ENCODE results near the gene ATP4B.

Gene ATP4B

GRCh38 chr13:113607889-113608635 is 49.9 kb downstream of the ATP4B start:
- DNase-seq (ENCODE audit: low read depth): no peak

DNA sequence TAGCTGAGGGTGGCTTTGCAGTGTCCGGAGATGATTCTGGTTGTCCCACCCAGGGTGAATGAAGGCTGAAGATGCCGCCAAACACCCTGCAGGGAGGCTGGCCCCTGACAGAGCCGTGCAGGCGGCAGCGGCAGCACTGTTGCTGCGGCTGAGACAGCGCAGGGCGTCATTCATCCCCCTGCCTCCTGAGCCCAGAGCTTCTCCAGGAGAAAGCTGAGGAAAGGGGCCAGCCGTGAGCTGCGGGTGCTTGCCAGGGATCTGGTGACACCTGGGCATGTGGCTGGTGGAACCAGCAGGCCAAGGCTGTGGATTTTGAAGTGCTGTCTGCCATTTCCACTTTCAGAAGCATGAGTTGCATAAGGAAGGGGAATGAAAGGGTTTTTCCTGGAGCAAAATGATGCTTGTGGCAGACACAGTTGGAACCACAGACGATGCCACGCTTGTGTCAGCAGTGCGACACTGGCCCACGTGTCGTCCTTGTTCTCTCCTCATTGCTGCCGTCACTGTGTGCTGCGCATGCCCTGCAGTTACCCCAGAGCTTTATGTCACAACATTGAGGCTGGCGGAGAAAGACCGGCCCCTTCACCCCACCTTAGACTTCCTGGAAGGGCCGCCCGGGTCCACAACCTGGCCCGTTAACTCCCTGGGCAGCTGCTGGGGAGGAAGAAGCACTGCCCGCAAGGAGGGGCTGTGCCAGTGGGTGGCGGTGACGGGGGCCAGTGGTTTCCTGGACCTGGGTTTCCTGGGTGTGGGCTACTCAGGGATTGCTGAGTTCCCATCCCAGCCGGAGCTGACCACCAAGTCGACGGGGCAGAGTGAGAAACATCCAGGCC is 50.7 kb downstream of the ATP4B start:
- no peak for DNase-seq (ENCODE audit: low read depth)

GRCh38 chr13:113605866-113606438 is 52.0 kb downstream of the ATP4B start:
- DNase-seq (ENCODE audit: low read depth): no peak

DNA sequence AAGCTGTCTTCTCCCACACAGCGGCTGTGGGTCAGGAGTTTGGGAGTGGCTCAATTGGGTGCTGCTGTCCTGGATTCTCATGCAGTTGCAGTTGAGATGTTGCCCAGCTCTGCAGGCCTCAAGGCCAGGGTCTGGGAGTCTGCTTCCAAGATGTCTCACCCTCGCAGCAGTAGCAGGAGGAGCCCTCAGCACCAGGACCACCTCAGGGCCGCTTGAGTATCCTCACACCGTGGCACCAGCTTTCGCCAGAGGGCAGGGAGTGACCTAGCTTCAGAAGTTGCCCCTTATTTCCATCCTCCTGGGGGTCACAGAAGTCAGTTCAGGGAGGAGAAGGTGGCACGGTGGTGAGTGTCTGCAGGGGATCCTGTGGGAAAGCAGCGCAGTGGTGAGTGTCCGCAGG is 52.5 kb downstream of the ATP4B start:
- DNase-seq (ENCODE audit: low read depth): no peak

DNA sequence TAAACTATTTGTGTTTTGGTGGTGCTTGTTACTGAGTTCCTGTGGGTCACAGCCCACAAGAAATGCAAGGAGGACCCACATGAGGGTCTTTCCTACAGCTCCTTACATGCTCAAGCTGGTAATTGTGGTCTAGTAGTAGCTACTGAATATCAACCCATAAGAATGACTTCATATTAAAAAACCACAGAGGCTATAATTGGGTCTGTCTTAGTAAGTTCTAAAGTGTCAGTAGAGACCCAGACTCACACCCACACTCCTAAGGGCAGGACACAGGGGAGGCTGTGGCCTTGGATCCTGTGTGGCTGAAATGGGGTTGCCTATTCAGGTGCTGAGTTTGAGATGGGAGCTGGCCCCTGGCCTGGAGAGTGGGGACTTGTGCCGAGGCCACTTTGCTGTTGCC is 53.8 kb downstream of the ATP4B start:
- DNase-seq (ENCODE audit: low read depth): no peak

GRCh38 chr13:113603116-113603710 is 54.8 kb downstream of the ATP4B start:
- no peak for DNase-seq (ENCODE audit: low read depth)

- no peak for DNase-seq (ENCODE audit: low read depth)
Measured at GRCh38 chr13:113602291-113602988, 55.6 kb downstream of the ATP4B start.

DNA sequence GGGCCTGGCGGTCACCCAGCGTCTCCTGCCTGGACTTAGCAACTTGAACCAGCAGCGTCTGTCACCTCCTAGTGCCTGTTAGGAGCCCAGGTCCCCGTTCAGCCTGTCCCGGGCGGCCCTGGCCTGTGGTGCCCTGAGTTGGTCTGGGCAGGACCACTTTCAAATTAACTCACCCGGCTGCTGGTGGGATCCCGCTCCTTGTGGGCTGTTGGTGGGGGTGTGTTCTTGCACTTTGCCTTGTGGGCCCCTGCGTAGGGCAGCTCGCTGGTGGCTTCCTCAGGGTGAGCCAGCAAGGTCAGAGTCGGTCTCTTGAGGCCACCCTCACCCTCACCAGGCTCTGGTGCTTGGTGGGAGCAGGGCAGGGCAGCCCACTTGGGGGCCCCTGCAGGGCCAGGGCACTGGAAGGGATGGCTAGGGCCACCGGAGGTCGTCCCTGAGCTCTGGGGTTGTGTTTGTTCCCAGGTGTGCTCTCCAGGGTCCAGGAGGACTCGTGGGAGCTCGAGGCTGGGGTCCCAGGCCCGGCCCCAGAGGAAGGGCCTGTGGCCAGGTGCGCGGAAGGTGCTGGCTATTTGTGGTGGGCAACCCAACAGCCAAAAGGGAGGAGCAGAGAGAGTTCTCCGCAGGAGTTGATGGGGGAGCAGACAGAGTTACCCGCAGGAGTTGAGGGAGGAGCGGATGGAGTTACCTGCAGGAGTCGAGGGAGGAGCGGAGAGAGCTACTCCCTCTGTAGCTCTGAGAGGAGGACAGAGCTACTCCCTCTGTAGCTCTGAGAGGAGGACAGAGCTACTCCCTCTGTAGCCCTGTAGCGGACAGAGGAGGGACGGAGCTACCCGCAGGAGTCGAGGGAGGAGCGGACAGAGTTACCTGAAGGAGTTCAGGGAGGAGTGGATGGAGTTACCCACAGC is 56.6 kb downstream of the ATP4B start:
- DNase-seq (ENCODE audit: low read depth): no peak

DNA sequence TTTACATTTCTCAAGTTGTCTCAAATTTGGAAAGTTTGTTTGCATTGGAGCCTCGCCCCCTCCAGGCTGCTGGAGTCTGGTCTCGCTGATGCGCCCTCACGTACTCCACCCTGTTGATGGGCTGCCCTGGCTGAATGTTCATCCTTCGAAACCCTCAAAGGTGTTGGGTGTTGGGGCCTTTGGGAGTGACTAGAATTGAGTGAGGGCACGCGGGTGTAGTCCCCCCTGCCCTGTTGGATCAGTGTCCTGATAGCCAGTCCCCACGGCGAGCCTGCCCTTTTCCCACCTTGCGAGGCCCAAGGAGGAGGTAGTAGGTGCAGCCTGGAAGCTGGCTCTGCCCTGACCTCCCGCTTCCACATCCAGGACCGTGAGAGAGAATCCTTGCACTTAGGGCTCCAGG is 58.6 kb downstream of the ATP4B start:
- DNase-seq (ENCODE audit: low read depth): no peak
